HepG2 (cell line): ENCODE data around the gene ALKBH5. TPM values are rescaled to one million over a fixed set of nuclear protein-coding genes. Genes with fewer than 3 reads are reported as not detected.
A peak's percentile ranks its signal among the peaks of the same experiment; 100 is the strongest.

Experiments used
- CSRNP2 ChIP-seq: sonication (generic); formaldehyde crosslinking; conservative IDR thresholded peaks from 2 replicates; pipeline ENCODE4 v1.8.0; 2022; ENCODE audit warnings: low read depth, missing genetic modification reagents
- RERE ChIP-seq: IDR thresholded peaks from 2 replicates; pipeline ENCODE4 v1.6.1; 2016; ENCODE audit warnings: low read depth, missing genetic modification reagents, missing compliant biosample characterization
- SKIL ChIP-seq: sonication (generic); formaldehyde crosslinking; IDR thresholded peaks from 2 replicates; pipeline ENCODE4 v1.8.0; 2022; ENCODE audit warnings: missing genetic modification reagents, mild to moderate bottlenecking, moderate library complexity, borderline replicate concordance
- YEATS2 ChIP-seq: sonication (generic); formaldehyde crosslinking; IDR thresholded peaks from 2 replicates; pipeline ENCODE4 v1.4.0; 2020; ENCODE audit warnings: missing genetic modification reagents, borderline replicate concordance
- ZFP36L1 ChIP-seq: sonication (generic); formaldehyde crosslinking; IDR thresholded peaks from 2 replicates; pipeline ENCODE4 v1.8.0; 2022; ENCODE audit warnings: mild to moderate bottlenecking, missing genetic modification reagents, moderate library complexity
- ZNF431 ChIP-seq: sonication (generic); formaldehyde crosslinking; IDR thresholded peaks from 2 replicates; pipeline ENCODE4 v1.9.0; 2022; ENCODE audit warnings: missing genetic modification reagents, low read depth, mild to moderate bottlenecking, borderline replicate concordance
- polyA plus RNA-seq, 8 experiments: library from polyadenylated mRNA; depleted of rRNA in 3 of 8; stranded (reverse) in 7 of 8; unstranded in 1 of 8; fragments of >200 nt; fragmentation: Illumina TruSeq in 4 of 8; extraction: Trizol in 4 of 8; gene quantifications; 2 replicates each; pipeline versions ENCODE4 v1.2.1 to v1.2.3, GENCODE V29; 2011 to 2016; ENCODE audit warnings: low read depth in 4 of 8, missing spikeins in 1 of 8, mixed read lengths in 1 of 8; ENCODE audit not compliant: insufficient read depth in 1 of 8
- total RNA-seq, 5 experiments: library from RNA; depleted of rRNA; stranded (reverse); fragments of >200 nt; fragmentation: Illumina TruSeq; extraction: Trizol; gene quantifications; 2 replicates each; pipeline ENCODE4 v1.2.3, GENCODE V29; 2016; ENCODE audit warnings: low read depth in 1 of 5
- TF ChIP-seq, protein P1 (sequence below): sonication (generic); formaldehyde crosslinking; IDR thresholded peaks from 2 replicates; pipeline ENCODE4 v1.4.0; 2020; ENCODE audit warnings: missing genetic modification reagents, borderline replicate concordance
- TF ChIP-seq, protein P2 (sequence below): sonication (generic); formaldehyde crosslinking; IDR thresholded peaks from 2 replicates; pipeline ENCODE4 v1.5.1; 2020; ENCODE audit warnings: mild to moderate bottlenecking, missing genetic modification reagents, moderate library complexity

The ALKBH5 gene
- total and polyA plus RNA-seq, 2 of the 13 experiments (the other 11 are each of a cell fraction or from before 2014, with no cell fraction given): 68.9 to 76.9 TPM

DNA sequence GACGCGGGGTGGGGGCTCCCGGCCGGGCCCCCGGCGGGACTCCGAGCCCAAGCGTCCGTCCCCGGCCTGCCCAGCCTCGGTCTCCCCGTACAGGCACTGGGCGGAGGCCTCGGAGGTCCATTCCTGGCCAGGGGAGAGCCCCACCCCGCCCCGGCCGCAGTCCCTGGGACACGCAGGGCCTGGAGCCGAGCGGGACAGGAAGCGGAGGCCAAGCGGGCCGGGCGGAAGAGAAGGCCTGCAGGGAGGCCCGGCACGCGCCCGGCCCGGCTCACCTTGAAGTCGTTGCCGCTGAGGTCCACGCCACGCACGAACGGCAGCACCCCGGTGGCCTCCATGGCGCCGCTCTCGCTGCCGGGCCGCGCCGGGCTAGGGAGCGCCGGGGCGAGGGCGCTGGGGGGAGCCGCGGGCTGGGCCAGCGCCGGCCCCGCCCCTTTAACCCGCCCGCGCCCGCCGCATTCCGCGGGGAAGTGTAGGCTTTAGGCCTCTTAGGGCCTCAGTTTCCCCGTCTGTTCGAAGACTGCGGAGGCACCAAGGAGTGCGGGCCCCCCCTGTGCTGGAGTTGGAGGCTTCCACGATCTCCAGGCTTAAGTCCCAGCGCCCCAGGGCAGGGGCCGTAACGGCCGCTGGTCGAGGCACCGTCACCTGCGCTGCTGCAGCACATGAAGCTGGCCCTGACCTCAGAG lies 74.9 kb downstream of the ALKBH5 start, which contains the start of gene FLII (continued):
- TF ChIP-seq ZFP36L1 (no peak), ZNF431 (no peak), YEATS2 (CRISPR knock-in tag) (no peak), SKIL (no peak), CSRNP2 (CRISPR knock-in tag) (no peak), RERE (CRISPR knock-in tag) (no peak)
- TF ChIP-seq, protein P1, sequence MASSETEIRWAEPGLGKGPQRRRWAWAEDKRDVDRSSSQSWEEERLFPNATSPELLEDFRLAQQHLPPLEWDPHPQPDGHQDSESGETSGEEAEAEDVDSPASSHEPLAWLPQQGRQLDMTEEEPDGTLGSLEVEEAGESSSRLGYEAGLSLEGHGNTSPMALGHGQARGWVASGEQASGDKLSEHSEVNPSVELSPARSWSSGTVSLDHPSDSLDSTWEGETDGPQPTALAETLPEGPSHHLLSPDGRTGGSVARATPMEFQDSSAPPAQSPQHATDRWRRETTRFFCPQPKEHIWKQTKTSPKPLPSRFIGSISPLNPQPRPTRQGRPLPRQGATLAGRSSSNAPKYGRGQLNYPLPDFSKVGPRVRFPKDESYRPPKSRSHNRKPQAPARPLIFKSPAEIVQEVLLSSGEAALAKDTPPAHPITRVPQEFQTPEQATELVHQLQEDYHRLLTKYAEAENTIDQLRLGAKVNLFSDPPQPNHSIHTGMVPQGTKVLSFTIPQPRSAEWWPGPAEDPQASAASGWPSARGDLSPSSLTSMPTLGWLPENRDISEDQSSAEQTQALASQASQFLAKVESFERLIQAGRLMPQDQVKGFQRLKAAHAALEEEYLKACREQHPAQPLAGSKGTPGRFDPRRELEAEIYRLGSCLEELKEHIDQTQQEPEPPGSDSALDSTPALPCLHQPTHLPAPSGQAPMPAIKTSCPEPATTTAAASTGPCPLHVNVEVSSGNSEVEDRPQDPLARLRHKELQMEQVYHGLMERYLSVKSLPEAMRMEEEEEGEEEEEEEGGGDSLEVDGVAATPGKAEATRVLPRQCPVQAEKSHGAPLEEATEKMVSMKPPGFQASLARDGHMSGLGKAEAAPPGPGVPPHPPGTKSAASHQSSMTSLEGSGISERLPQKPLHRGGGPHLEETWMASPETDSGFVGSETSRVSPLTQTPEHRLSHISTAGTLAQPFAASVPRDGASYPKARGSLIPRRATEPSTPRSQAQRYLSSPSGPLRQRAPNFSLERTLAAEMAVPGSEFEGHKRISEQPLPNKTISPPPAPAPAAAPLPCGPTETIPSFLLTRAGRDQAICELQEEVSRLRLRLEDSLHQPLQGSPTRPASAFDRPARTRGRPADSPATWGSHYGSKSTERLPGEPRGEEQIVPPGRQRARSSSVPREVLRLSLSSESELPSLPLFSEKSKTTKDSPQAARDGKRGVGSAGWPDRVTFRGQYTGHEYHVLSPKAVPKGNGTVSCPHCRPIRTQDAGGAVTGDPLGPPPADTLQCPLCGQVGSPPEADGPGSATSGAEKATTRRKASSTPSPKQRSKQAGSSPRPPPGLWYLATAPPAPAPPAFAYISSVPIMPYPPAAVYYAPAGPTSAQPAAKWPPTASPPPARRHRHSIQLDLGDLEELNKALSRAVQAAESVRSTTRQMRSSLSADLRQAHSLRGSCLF (CRISPR knock-in tag): no peak
- TF ChIP-seq, protein P2, sequence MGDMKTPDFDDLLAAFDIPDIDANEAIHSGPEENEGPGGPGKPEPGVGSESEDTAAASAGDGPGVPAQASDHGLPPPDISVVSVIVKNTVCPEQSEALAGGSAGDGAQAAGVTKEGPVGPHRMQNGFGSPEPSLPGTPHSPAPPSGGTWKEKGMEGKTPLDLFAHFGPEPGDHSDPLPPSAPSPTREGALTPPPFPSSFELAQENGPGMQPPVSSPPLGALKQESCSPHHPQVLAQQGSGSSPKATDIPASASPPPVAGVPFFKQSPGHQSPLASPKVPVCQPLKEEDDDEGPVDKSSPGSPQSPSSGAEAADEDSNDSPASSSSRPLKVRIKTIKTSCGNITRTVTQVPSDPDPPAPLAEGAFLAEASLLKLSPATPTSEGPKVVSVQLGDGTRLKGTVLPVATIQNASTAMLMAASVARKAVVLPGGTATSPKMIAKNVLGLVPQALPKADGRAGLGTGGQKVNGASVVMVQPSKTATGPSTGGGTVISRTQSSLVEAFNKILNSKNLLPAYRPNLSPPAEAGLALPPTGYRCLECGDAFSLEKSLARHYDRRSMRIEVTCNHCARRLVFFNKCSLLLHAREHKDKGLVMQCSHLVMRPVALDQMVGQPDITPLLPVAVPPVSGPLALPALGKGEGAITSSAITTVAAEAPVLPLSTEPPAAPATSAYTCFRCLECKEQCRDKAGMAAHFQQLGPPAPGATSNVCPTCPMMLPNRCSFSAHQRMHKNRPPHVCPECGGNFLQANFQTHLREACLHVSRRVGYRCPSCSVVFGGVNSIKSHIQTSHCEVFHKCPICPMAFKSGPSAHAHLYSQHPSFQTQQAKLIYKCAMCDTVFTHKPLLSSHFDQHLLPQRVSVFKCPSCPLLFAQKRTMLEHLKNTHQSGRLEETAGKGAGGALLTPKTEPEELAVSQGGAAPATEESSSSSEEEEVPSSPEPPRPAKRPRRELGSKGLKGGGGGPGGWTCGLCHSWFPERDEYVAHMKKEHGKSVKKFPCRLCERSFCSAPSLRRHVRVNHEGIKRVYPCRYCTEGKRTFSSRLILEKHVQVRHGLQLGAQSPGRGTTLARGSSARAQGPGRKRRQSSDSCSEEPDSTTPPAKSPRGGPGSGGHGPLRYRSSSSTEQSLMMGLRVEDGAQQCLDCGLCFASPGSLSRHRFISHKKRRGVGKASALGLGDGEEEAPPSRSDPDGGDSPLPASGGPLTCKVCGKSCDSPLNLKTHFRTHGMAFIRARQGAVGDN (CRISPR knock-in tag): peak; percentile 73
